NT2/D1 (cell line): ENCODE data around the gene TLX1.

Source experiments
- DNase-seq: peaks from one replicate; pipeline ENCODE4 v3.0.0-alpha.2; 2011; ENCODE audit warnings: low read depth, low spot score
- H3K27me3 ChIP-seq: 2 replicates; pipeline ENCODE4 v1.6.0; 2011; ENCODE audit warnings: mild to moderate bottlenecking; ENCODE audit not compliant: insufficient read length, insufficient read depth
- H3K36me3 ChIP-seq: 2 replicates; pipeline ENCODE4 v1.6.1; 2011; ENCODE audit warnings: mild to moderate bottlenecking, low read length, mixed read lengths; ENCODE audit not compliant: insufficient read depth, insufficient read length
- H3K4me1 ChIP-seq: 2 replicates; pipeline ENCODE4 v1.5.1; 2011; ENCODE audit not compliant: insufficient read depth, insufficient read length
- H3K4me3 ChIP-seq: 2 replicates; pipeline ENCODE4 v1.5.1; 2011; ENCODE audit warnings: low read depth; ENCODE audit not compliant: insufficient read length
- H3K9ac ChIP-seq: 2 replicates; pipeline ENCODE4 v1.6.0; 2011; ENCODE audit warnings: low read depth; ENCODE audit not compliant: insufficient read length
- H3K9me3 ChIP-seq: 2 replicates; pipeline ENCODE4 v1.5.1; 2011; ENCODE audit warnings: mild to moderate bottlenecking, low read length; ENCODE audit not compliant: insufficient read depth
- SUZ12 ChIP-seq: IDR thresholded peaks from 2 replicates; pipeline ENCODE4 v1.6.1; 2011; ENCODE audit not compliant: insufficient read length, insufficient read depth; ENCODE audit errors: extremely low read depth
- YY1 ChIP-seq: IDR thresholded peaks from 2 replicates; pipeline ENCODE4 v1.6.1; 2011; ENCODE audit not compliant: insufficient read length, insufficient read depth
- ZNF274 ChIP-seq: IDR thresholded peaks from 2 replicates; pipeline ENCODE4 v1.6.1; 2011; ENCODE audit warnings: mild to moderate bottlenecking, low read depth, low read length

Gene TLX1

DNA sequence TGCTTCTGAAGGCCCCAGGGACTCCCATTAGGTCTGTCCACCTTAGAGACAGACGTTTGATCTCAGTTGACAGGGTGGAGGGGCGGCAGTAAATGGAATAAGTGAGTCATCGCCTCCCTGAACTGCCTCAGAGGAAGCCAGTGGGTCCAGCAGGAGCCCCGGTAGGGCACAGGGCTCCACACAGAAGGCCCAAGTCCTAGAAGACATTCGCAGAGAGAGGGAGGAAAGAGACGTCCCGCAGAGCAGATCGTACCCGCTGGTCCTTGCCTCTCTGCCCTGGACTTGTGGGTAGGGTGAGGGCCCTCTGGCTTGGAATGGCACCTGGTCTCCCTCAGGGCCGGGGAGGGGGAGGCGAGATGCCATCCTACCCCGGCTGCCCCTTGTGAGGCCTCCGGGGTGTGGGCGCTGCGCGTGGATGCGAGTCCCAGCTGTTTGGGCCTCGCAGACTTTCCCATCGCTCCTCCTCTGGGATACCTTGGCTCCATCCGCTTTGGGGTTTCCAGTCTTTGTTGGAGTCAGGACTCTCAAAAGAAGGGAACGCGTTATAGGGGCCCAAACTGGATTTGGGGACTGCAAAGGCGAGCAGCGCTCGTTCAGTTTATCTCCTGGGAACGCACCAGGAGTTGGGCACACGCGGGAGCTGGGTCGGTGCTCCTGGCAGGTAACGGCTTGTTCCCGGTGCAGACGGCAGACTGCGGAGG, 5.1 kb downstream of the TLX1 start:
- no peak overlapping the region for H3K4me3 ChIP-seq
- peaks cover 100% of the 10 kb centered on the region for H3K27me3 ChIP-seq
- H3K36me3 ChIP-seq, result no peaks in the 10 kb centered on the region
- DNase-seq, result no peak
- no peaks in the 10 kb centered on the region for H3K9me3 ChIP-seq
- H3K4me1 ChIP-seq, result peaks cover 23% of the 10 kb centered on the region
- H3K9ac ChIP-seq, result peak overlapping the region; percentile 18
- TF ChIP-seq ZNF274, result no peak
- peak; percentile 4 for TF ChIP-seq SUZ12
- no peak for TF ChIP-seq YY1

DNA sequence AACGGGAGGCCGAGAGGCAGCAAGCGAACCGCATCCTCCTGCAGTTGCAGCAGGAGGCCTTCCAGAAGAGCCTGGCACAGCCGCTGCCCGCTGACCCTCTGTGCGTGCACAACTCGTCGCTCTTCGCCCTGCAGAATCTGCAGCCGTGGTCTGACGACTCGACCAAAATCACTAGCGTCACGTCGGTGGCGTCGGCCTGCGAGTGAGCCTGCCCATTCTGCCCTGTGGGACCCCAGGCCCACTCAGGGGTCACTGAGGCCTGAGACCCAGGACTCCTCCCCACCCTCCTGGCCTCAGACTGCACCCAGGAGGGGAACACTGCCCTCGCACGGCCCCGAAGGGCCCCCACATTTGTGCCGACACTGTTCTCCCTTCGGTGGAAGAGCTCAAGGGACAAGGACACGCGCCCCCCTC, 5.6 kb downstream of the TLX1 start:
- Histone ChIP-seq H3K9me3 (no peaks in the 10 kb centered on the region), H3K4me1 (peaks cover 26% of the 10 kb centered on the region), H3K9ac (no peak overlapping the region), H3K27me3 (peaks cover 100% of the 10 kb centered on the region), H3K4me3 (no peak overlapping the region), H3K36me3 (no peaks in the 10 kb centered on the region)
- no peak for DNase-seq
- TF ChIP-seq SUZ12 (no peak), ZNF274 (no peak), YY1 (no peak)

DNA sequence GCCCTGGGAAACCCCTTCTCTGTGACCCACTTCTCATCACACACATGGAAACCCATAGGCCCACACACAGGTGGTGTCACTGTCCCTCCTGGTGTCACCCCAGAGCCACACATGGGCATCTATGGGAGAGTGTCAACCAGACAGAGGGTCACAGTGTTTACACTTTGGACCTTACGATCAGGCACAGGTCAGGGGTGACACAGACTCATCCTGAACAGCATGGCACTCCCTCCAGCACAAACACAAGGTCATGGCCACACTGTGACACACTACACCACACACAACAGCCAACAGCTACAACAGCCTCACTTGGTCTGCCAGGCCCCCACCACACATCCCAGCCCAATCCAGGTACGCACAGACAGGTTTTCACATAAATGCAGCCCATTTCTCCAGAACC, 6.2 kb downstream of the TLX1 start:
- no peak overlapping the region for H3K9ac ChIP-seq
- H3K4me1 ChIP-seq, result peaks cover 24% of the 10 kb centered on the region
- peaks cover 99% of the 10 kb centered on the region for H3K27me3 ChIP-seq
- no peaks in the 10 kb centered on the region for H3K36me3 ChIP-seq
- H3K4me3 ChIP-seq, result no peak overlapping the region
- H3K9me3 ChIP-seq, result no peaks in the 10 kb centered on the region
- DNase-seq, result no peak
- TF ChIP-seq SUZ12 (no peak), ZNF274 (no peak)

DNA sequence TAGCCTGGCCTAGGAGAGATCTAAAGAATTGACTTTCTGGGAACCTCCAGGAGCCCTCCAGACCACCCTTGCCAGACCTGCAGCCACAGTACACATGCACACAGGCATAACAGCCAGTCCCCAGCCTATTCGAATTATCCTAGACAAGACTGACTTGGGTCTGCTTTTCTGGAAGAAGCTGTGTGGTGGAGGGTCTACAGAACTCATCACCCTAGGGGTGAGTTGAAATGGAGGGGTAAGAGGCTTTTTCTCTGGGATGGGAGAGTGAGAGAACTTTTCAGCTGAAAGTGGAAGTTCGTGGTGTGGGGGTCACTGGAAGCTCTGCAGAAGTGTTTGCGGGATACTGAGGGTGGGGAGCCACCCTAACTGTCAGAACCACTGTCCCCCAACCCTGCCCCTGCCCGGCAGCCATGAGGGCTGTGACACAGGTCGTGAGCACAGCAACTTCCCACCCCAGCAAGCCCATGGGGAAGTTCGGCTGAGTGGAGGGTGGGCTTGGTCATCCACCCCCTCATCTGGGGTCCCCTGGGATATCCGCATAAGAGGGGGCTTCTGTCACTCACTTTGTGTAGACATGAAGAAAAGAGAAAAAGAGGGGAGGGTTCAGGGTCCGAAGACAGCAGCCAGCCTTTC, 7.8 kb downstream of the TLX1 start:
- H3K9me3 ChIP-seq, result no peaks in the 10 kb centered on the region
- H3K36me3 ChIP-seq, result no peaks in the 10 kb centered on the region
- H3K4me1 ChIP-seq, result peaks cover 19% of the 10 kb centered on the region
- DNase-seq, result no peak
- H3K9ac ChIP-seq, result peak overlapping the region; percentile 50
- no peak overlapping the region for H3K4me3 ChIP-seq
- peaks cover 90% of the 10 kb centered on the region for H3K27me3 ChIP-seq
- TF ChIP-seq YY1 (no peak), SUZ12 (no peak), ZNF274 (no peak)

DNA sequence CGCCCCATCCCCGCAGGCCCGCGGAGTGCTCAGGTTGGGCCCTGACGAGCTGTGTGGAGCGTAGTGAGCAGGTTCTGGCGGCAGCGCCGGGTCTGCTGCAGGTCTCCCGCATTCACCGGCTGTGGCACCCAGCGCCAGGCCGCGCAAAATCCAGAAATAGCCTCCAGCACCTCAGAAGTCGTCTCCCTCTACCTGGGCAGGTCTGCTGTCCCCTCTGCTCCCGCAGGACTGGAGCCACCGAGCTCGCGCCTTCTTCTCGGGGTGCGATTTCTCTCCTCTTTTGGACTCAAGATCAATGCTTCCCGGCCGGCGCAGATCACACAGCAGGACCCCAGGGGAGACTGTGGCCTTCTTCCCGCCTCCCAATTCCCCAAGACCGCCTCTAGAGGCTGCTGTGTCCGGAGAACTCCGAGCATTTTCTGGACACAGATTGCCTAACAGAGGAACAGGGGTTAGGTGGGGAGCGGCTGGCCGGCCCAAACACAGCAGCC, 8.4 kb downstream of the TLX1 start:
- no peak for DNase-seq
- TF ChIP-seq ZNF274 (no peak), SUZ12 (peak; percentile 86)
- H3K4me3 ChIP-seq, result peak overlapping the region; percentile 18

DNA sequence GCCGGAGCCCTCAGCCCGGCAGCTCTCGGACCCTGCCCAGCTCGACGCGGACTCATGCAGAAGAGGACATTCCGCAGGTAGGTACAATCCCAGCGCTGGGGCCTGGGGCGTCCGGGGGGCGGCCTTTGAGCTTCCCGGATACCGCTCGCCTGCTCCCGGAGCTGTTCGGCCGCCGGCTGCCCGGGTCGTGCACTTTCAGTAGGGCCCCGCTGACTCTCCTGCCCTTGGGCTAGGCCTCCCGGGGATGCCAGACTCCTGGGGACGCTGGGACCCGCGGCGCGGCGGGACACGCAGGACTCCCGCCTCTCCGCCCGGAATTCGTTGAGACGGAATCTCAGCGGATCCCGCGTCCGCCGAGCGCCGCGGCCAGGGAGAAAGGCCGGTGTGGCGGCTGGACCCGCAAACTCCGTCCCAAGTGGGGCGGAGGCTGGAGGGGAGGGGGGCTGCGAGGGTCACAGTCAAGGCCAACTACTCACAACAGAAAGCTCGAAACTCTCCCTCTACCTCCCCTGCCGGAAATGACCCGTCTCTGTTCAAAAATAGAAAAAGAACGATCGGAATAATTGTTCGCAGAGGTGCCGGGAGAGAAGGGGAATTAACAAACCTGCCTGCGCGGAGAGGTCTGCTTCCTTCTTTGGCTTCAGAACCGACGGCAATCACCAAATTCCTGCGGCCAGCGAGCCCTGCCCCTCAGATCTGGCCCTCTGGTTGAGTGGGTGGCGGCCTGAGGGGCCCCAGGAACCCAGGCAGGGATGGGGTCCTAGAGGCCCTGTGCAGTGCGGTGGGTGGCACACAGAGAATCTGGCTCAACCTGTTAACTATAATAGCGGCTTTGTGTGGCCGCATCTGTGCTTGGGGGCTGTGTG, 9.2 kb downstream of the TLX1 start:
- H3K9ac ChIP-seq, result peak overlapping the region; percentile 42
- TF ChIP-seq SUZ12 (peak; percentile 46), ZNF274 (no peak)
- peak overlapping the region; percentile 15 for H3K4me3 ChIP-seq
- no peaks in the 10 kb centered on the region for H3K9me3 ChIP-seq
- DNase-seq, result no peak
- H3K27me3 ChIP-seq, result peaks cover 83% of the 10 kb centered on the region
- H3K4me1 ChIP-seq, result peaks cover 16% of the 10 kb centered on the region
- H3K36me3 ChIP-seq, result no peaks in the 10 kb centered on the region

More for the DNA sequence above, 8.4 kb downstream of the TLX1 start:
- no peaks in the 10 kb centered on the region for H3K9me3 ChIP-seq
- H3K9ac ChIP-seq, result peak overlapping the region; percentile 50
- H3K27me3 ChIP-seq, result peaks cover 87% of the 10 kb centered on the region
- no peaks in the 10 kb centered on the region for H3K36me3 ChIP-seq
- peaks cover 18% of the 10 kb centered on the region for H3K4me1 ChIP-seq
